IgD-negative memory B cell (primary cell): ENCODE data around the gene UBASH3B. TPM values are rescaled to one million over a fixed set of nuclear protein-coding genes. Genes with fewer than 3 reads are reported as not detected.
A peak's percentile ranks its signal among the peaks of the same experiment; 100 is the strongest.

Experiments
- H3K27ac Mint-ChIP-seq, 3 donors: one replicate each; pipeline ENCODE4 v1.8.0; 2020 to 2022; ENCODE audit warnings: mild to moderate bottlenecking in 3 of 3, mixed read lengths in 3 of 3, moderate library complexity in 1 of 3
- H3K27me3 Mint-ChIP-seq: one replicate; pipeline ENCODE4 v1.8.0; 2021; ENCODE audit warnings: mixed read lengths
- H3K36me3 Mint-ChIP-seq: one replicate; pipeline ENCODE4 v1.8.0; 2020; ENCODE audit warnings: mild to moderate bottlenecking, mixed read lengths
- H3K4me1 Mint-ChIP-seq, 3 donors: one replicate each; pipeline ENCODE4 v1.8.0; 2020 to 2022; ENCODE audit warnings: mixed read lengths in 3 of 3, mild to moderate bottlenecking in 1 of 3
- H3K4me3 Mint-ChIP-seq, 4 donors: one replicate each; pipeline ENCODE4 v1.8.0; 2020 to 2022; ENCODE audit warnings: mild to moderate bottlenecking in 4 of 4, mixed read lengths in 4 of 4, moderate library complexity in 3 of 4
- H3K9me3 Mint-ChIP-seq, 3 donors: one replicate each; pipeline ENCODE4 v1.8.0; 2020 to 2021; ENCODE audit warnings: mixed read lengths in 3 of 3, mild to moderate bottlenecking in 1 of 3
- polyA plus RNA-seq: library from polyadenylated mRNA; unstranded; fragments of 300-500 nt; fragmentation: Illumina TruSeq; gene quantifications from one replicate; pipeline ENCODE4 v1.2.3, GENCODE V29; 2021

UBASH3B gene
- polyA plus RNA-seq, 1 donor from 2014 or later: 1.3 TPM

- Mint-ChIP-seq H3K36me3 (no peaks in the 10 kb centered on the region), H3K4me1 (peaks cover 0 to 1% (median 0%) of the 10 kb centered on the region in 3 donors), H3K9me3 (no peaks in the 10 kb centered on the region), H3K27me3 (no peaks in the 10 kb centered on the region), H3K27ac (no peak overlapping the region), H3K4me3 (no peak overlapping the region)
Measured at GRCh38 chr11:122734848-122735496, 79.5 kb downstream of the UBASH3B start.

GRCh38 chr11:122737951-122738693 lies 82.6 kb downstream of the UBASH3B start:
- no peaks in the 10 kb centered on the region for H3K36me3 Mint-ChIP-seq
- H3K4me3 Mint-ChIP-seq: no peak overlapping the region
- H3K27ac Mint-ChIP-seq: no peak overlapping the region
- H3K9me3 Mint-ChIP-seq: no peaks in the 10 kb centered on the region
- H3K27me3 Mint-ChIP-seq: no peaks in the 10 kb centered on the region
- H3K4me1 Mint-ChIP-seq: no peaks in the 10 kb centered on the region

GRCh38 chr11:122741613-122742300 lies 86.2 kb downstream of the UBASH3B start:
- H3K36me3 Mint-ChIP-seq: no peaks in the 10 kb centered on the region
- H3K9me3 Mint-ChIP-seq: no peaks in the 10 kb centered on the region
- H3K27ac Mint-ChIP-seq: peak overlapping the region in 1 of 3 donors; percentile 20
- peaks cover 13 to 21% (median 16%) of the 10 kb centered on the region in 3 donors for H3K4me1 Mint-ChIP-seq
- H3K4me3 Mint-ChIP-seq: no peak overlapping the region
- H3K27me3 Mint-ChIP-seq: peaks cover 3% of the 10 kb centered on the region

- Mint-ChIP-seq H3K4me3 (no peak overlapping the region), H3K4me1 (peaks cover 20 to 22% (median 21%) of the 10 kb centered on the region in 3 donors), H3K27ac (no peak overlapping the region), H3K9me3 (no peaks in the 10 kb centered on the region), H3K36me3 (no peaks in the 10 kb centered on the region), H3K27me3 (peaks cover 3% of the 10 kb centered on the region)
Measured at GRCh38 chr11:122742301-122743018, 86.9 kb downstream of the UBASH3B start.

- Mint-ChIP-seq H3K27ac (no peak overlapping the region), H3K9me3 (no peaks in the 10 kb centered on the region), H3K27me3 (peaks cover 3% of the 10 kb centered on the region), H3K4me1 (peaks cover 20 to 25% (median 22%) of the 10 kb centered on the region in 3 donors), H3K36me3 (no peaks in the 10 kb centered on the region), H3K4me3 (peak overlapping the region in 1 of 4 donors; percentile 56)
Measured at GRCh38 chr11:122743097-122743741, 87.7 kb downstream of the UBASH3B start.

- no peak overlapping the region for H3K27ac Mint-ChIP-seq
- no peaks in the 10 kb centered on the region for H3K9me3 Mint-ChIP-seq
- H3K27me3 Mint-ChIP-seq: peaks cover 3% of the 10 kb centered on the region
- H3K4me1 Mint-ChIP-seq: peaks cover 22 to 25% (median 22%) of the 10 kb centered on the region in 3 donors
- no peak overlapping the region for H3K4me3 Mint-ChIP-seq
- no peaks in the 10 kb centered on the region for H3K36me3 Mint-ChIP-seq
Measured at GRCh38 chr11:122743949-122744348, 88.4 kb downstream of the UBASH3B start.

GRCh38 chr11:122744357-122744756 lies 88.8 kb downstream of the UBASH3B start:
- no peak overlapping the region for H3K27ac Mint-ChIP-seq
- H3K4me1 Mint-ChIP-seq: peaks cover 22 to 25% (median 25%) of the 10 kb centered on the region in 3 donors
- H3K36me3 Mint-ChIP-seq: no peaks in the 10 kb centered on the region
- H3K27me3 Mint-ChIP-seq: peaks cover 3% of the 10 kb centered on the region
- H3K4me3 Mint-ChIP-seq: no peak overlapping the region
- H3K9me3 Mint-ChIP-seq: no peaks in the 10 kb centered on the region

- H3K9me3 Mint-ChIP-seq: no peaks in the 10 kb centered on the region
- H3K4me3 Mint-ChIP-seq: peak overlapping the region in 1 of 4 donors; percentile 39
- H3K27ac Mint-ChIP-seq: peak overlapping the region in 1 of 3 donors; percentile 28
- H3K27me3 Mint-ChIP-seq: peaks cover 4% of the 10 kb centered on the region
- H3K36me3 Mint-ChIP-seq: no peaks in the 10 kb centered on the region
- peaks cover 22 to 26% (median 25%) of the 10 kb centered on the region in 3 donors for H3K4me1 Mint-ChIP-seq
Measured at GRCh38 chr11:122745111-122745510, 89.6 kb downstream of the UBASH3B start.

- Mint-ChIP-seq H3K27me3 (peaks cover 6% of the 10 kb centered on the region), H3K4me3 (peak overlapping the region in 3 of 4 donors; percentile 18 to 80 (median 30)), H3K36me3 (no peaks in the 10 kb centered on the region), H3K4me1 (peaks cover 22 to 26% (median 25%) of the 10 kb centered on the region in 3 donors), H3K27ac (peak overlapping the region; percentile 53 to 89 (median 60)), H3K9me3 (no peaks in the 10 kb centered on the region)
Measured at GRCh38 chr11:122746050-122746478, 90.5 kb downstream of the UBASH3B start.

GRCh38 chr11:122746611-122747244 lies 91.2 kb downstream of the UBASH3B start:
- Mint-ChIP-seq H3K4me3 (peak overlapping the region in 3 of 4 donors; percentile 18 to 70 (median 30)), H3K9me3 (no peaks in the 10 kb centered on the region), H3K27ac (peak overlapping the region; percentile 53 to 89 (median 60)), H3K36me3 (no peaks in the 10 kb centered on the region), H3K27me3 (peaks cover 6% of the 10 kb centered on the region), H3K4me1 (peaks cover 22 to 26% (median 25%) of the 10 kb centered on the region in 3 donors)

- peaks cover 6% of the 10 kb centered on the region for H3K27me3 Mint-ChIP-seq
- no peaks in the 10 kb centered on the region for H3K36me3 Mint-ChIP-seq
- no peak overlapping the region for H3K4me3 Mint-ChIP-seq
- H3K27ac Mint-ChIP-seq: no peak overlapping the region
- H3K9me3 Mint-ChIP-seq: no peaks in the 10 kb centered on the region
- peaks cover 24 to 26% (median 25%) of the 10 kb centered on the region in 3 donors for H3K4me1 Mint-ChIP-seq
Measured at GRCh38 chr11:122747351-122747781, 91.8 kb downstream of the UBASH3B start.

- H3K27ac Mint-ChIP-seq: no peak overlapping the region
- no peaks in the 10 kb centered on the region for H3K36me3 Mint-ChIP-seq
- peaks cover 23 to 26% (median 25%) of the 10 kb centered on the region in 3 donors for H3K4me1 Mint-ChIP-seq
- H3K27me3 Mint-ChIP-seq: peaks cover 4% of the 10 kb centered on the region
- H3K4me3 Mint-ChIP-seq: no peak overlapping the region
- no peaks in the 10 kb centered on the region for H3K9me3 Mint-ChIP-seq
Measured at GRCh38 chr11:122749005-122749687, 93.6 kb downstream of the UBASH3B start.

GRCh38 chr11:122750049-122750448 lies 94.5 kb downstream of the UBASH3B start:
- H3K4me3 Mint-ChIP-seq: no peak overlapping the region
- H3K27me3 Mint-ChIP-seq: peaks cover 6% of the 10 kb centered on the region
- H3K4me1 Mint-ChIP-seq: peaks cover 27 to 31% (median 28%) of the 10 kb centered on the region in 3 donors

More at GRCh38 chr11:122750049-122750448, 94.5 kb downstream of the UBASH3B start:
- H3K27ac Mint-ChIP-seq: no peak overlapping the region
- no peaks in the 10 kb centered on the region for H3K9me3 Mint-ChIP-seq
- H3K36me3 Mint-ChIP-seq: no peaks in the 10 kb centered on the region
